GM20000 (cell line): Measurements from ENCODE around the gene INSR.

Experiments used
- DNase-seq: peaks from one replicate; pipeline ENCODE4 v3.0.0; 2012; ENCODE audit warnings: low spot score
- TF ChIP-seq, protein P1 (sequence below): IDR thresholded peaks from 2 replicates; pipeline ENCODE4 v1.5.1; 2012; ENCODE audit warnings: mild to moderate bottlenecking, control low read depth; ENCODE audit errors: extremely low read depth, missing control alignments

Gene INSR

DNA sequence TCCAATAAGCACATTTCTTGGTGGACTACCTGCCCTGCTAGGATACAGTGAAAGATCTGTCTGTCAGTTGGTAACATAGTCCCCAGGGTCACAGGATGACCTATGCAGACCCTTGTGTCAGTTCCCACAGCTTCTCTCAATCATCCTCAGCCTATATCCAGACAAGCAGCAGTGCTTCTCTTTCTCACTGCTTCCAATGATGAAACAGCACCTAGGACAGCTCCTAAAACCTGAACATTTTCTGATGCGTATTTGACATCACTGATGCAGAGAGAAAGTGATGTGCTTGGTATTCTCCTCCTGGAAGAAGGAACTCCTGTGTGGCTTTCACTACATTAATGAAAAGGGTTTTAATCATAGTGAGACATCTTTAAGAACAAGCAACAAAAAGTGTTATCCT, 181.0 kb downstream of the INSR start:
- TF ChIP-seq, protein P1, sequence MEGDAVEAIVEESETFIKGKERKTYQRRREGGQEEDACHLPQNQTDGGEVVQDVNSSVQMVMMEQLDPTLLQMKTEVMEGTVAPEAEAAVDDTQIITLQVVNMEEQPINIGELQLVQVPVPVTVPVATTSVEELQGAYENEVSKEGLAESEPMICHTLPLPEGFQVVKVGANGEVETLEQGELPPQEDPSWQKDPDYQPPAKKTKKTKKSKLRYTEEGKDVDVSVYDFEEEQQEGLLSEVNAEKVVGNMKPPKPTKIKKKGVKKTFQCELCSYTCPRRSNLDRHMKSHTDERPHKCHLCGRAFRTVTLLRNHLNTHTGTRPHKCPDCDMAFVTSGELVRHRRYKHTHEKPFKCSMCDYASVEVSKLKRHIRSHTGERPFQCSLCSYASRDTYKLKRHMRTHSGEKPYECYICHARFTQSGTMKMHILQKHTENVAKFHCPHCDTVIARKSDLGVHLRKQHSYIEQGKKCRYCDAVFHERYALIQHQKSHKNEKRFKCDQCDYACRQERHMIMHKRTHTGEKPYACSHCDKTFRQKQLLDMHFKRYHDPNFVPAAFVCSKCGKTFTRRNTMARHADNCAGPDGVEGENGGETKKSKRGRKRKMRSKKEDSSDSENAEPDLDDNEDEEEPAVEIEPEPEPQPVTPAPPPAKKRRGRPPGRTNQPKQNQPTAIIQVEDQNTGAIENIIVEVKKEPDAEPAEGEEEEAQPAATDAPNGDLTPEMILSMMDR, result no peak
- no peak for DNase-seq

DNA sequence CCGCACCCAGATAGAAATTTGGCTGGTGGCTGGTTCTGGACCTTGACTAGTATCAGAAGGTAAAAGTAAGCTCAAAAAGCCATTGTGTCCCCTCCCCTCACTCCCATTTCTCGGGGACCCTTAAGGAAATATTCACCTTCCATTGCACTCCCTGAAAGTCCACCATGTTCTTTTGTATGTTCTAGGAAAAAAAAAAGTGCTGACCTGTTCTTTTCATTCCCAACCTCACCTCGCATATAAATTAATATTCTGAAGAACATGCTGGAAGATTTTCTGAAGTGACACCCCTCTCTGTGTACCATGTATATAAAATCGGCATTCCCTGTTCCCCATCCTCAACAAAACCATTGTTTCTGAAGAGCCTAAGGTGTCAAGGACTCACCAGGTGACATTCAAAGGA, 181.5 kb downstream of the INSR start:
- TF ChIP-seq, protein P1, result no peak
- no peak for DNase-seq

DNA sequence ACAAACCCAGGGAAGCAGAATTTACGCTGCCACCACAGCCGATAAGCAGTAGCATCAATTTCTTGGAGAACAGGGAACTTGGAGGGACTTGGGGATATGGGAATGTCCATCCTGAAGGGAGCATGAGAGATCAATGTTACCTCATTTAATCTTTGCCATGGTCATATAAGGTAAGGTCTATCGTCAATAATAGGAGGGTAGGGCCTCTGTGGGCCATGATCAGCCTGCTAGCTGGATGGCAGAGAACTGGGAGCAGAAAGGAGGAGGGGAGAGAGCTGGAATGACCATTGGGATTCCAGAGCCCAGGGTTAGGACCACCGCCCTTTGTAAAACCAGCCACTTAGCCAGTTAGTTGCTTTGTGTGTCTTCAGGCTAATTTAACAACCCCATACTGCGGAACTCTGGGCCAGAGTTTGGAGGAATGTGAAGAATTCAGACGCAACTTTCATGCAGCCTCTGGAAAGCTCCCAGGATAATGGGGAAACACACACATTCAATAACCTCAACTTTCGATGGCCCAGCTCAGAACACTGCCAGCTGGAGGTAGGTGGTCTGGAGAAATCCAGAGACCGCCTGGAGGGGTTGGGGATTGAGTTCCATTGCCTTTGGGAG, 184.4 kb downstream of the INSR start:
- TF ChIP-seq, protein P1, result no peak
- no peak for DNase-seq

DNA sequence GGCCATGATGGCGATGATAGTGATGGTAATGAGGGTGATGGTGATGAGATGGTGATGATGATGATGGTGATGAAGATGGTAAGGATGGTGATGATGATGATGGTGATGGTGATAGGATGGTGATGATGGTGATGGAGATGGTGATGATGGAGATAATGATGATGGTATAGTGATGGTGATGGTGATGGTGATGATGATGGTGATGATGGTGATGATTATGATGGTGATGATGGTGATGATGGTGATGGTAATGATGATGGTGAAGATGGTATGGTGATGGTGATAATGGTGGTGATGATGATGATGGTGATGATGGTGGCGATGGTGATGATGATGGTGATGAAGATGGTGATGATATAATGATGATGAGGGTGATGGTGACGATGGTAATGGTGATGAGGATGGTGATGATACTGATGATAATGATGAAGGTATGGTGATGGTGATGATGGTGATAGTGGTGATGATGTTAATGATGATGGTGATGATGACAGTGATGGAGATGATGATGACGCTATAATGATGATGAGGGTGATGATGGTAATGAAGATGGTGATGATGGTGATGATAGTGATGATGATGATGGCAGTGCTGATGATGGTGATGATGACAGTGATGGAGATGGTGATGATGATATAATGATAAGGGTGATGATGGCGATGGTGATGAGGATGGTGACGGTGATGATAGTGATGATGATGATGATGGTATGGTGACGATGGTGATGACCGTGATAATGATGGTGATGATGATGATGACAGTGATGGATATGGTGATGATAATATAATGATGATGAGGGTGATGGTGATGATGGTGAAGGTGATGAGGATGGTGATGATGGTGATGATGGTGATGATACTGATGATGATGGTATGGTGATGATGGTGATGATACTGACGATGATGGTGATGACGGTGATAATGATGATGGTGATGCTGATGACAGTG, 187.2 kb downstream of the INSR start:
- no peak for DNase-seq
- TF ChIP-seq, protein P1, result no peak

DNA sequence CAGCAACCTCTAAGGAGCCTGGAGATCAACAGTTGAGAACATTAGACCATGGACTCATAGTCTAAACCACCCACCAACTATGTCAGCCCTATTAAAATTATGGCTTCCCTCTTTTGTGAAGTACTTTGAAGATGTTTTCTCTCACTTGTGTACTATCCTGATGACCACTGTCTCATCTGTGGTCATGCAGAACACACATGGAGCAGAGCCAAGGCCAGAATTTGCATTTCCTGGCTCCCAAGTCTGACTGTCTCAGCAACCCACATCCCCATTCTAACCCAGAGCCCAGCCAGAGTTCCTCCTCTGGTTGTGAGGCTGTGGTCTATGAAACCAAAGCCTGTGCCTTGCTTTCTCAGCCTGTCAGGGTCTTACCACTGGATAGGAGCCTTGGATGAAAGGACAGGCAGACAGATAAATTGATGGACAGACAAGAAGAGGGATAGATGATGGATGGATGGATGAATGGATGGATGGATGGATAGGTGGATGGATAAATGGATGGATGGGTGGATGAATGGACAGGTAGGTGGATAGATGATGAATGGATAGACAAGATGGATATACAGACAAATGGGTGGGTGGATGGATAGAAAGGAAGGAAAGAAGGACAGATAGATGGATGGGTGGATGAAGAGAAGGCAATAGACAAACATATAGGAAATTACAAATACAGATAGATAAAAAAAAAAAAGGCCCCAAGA, 189.3 kb downstream of the INSR start:
- DNase-seq, result no peak
- TF ChIP-seq, protein P1, result no peak

DNA sequence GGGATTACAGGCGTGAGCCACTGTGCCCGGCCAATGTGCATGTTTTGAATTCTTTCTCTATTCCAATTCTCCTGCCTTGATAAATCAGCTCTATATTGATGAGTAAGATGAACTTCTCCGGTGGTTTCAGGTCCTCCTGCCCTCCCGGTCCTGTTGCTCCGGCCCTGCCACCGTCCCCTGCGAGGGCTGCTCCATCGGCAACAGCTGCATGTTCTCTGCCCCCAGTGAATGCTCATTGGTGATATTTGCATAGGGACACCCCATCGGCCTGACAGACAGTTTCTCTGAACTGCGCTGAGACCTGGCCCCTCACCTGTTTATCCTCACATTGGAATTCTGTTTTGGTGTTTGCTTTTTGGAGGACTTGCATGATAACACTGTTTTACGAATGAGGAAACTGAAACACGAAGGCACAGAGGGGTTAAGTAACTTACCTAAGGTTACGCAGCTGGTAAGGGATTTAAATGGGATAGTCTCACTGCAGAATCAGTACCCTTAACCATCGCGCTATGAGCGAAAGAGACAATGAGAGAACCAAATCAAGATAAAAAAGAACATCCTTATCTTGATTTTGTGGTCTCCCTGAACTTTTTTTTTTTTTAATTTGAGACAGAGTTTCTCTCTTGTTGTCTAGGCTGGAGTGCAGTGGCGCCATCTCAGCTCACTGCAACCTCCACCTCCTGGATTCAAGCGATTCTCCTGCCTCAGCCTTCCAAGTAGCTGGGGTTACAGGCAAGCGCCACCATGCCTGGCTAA, 192.5 kb downstream of the INSR start:
- no peak for DNase-seq
- TF ChIP-seq, protein P1, result no peak
